ENCODE data around the gene KIAA1217. TPM values are rescaled to one million over a fixed set of nuclear protein-coding genes. Genes with fewer than 3 reads are reported as not detected.

Gene KIAA1217
- total RNA-seq, 4 donors from 2014 or later: 46.9 to 108 (median 61.5) TPM

DNA sequence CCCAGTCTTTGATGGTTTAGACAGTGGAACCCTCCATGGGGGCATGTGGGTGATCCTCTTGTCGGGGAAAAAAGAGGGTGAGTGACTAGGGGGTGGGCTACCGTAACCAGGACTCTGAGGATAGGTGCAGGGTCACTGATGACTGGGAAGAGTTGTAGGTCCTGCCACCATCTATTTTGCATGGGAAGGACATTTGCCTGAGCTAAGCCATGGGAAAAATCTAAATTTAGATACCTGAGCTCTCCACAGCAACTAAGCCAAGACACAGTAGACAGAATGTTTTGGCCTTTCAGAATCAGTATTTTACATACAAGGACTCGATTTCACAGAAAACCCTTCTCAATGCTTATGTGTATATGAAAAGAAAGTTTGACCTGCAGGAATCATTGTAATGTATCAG, 52.7 kb downstream of the KIAA1217 start:
- no peaks in the 10 kb centered on the region for H3K36me3 ChIP-seq
- no peaks in the 10 kb centered on the region for H3K4me1 ChIP-seq
- DNase-seq: no peak
- no peak overlapping the region for H3K4me3 ChIP-seq
- H3K9me3 ChIP-seq: no peaks in the 10 kb centered on the region
- no peaks in the 10 kb centered on the region for H3K27me3 ChIP-seq
- no peak overlapping the region for H3K27ac ChIP-seq
- TF ChIP-seq POLR2A (IDR thresholded peaks at IDR 0.05): no peak
- TF ChIP-seq, protein P1, sequence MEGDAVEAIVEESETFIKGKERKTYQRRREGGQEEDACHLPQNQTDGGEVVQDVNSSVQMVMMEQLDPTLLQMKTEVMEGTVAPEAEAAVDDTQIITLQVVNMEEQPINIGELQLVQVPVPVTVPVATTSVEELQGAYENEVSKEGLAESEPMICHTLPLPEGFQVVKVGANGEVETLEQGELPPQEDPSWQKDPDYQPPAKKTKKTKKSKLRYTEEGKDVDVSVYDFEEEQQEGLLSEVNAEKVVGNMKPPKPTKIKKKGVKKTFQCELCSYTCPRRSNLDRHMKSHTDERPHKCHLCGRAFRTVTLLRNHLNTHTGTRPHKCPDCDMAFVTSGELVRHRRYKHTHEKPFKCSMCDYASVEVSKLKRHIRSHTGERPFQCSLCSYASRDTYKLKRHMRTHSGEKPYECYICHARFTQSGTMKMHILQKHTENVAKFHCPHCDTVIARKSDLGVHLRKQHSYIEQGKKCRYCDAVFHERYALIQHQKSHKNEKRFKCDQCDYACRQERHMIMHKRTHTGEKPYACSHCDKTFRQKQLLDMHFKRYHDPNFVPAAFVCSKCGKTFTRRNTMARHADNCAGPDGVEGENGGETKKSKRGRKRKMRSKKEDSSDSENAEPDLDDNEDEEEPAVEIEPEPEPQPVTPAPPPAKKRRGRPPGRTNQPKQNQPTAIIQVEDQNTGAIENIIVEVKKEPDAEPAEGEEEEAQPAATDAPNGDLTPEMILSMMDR (IDR thresholded peaks at IDR 0.05): no peak

DNA sequence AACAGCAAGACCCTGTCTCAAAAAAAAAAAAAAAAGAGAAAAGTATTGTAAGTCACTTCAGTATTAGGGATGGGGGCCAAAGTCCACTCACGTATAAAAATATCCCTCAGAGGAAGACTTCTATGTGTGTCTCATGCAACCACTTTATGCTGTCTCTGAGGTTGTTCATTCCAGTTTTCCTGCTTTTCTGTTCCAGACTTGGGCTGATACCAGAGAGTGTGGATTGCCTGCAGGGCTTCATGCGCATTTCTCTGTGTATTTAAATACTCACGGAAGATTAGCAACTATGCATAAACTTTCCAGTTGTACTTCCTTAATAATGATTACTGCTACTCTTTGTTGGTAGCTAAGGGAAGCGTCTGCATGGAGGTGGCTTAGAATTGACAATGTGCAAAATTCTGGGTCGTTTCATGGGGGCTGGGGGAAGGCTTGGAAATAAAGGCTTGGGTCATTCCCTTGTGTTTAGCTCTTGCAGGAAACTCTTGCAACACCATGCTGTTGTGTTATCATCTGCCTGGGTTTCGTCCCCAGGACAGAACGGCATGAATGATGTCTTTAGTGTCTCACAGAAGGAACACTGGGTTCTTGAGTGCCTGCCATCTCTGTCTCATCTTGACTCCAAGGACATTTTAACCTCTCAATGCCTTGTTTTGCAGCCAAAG, 54.1 kb downstream of the KIAA1217 start:
- no peak for TF ChIP-seq POLR2A (IDR thresholded peaks at IDR 0.05)
- TF ChIP-seq, protein P1 (IDR thresholded peaks at IDR 0.05): no peak

DNA sequence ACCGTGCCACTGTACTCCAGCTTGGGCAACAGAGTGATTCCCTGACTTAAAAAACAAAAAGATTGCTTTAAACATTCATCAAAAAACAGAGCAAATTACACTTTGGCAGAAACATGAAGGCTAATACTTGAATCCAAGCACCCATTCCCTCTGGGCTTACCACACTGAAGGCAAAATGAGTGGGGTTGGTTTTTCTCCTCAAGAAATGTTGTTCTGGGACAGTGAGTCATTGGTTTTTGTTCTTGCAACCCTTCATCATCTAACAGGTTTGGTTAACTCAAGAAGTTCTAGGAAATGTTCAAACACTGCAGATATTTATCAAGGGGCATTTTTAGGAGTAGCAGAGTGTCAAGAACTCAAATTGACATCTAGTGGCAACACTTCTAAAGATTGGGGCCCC, 60.5 kb downstream of the KIAA1217 start:
- no peak overlapping the region for H3K4me3 ChIP-seq
- no peaks in the 10 kb centered on the region for H3K27me3 ChIP-seq
- DNase-seq: no peak
- no peak overlapping the region for H3K27ac ChIP-seq
- H3K9me3 ChIP-seq: no peaks in the 10 kb centered on the region
- H3K4me1 ChIP-seq: no peaks in the 10 kb centered on the region
- no peaks in the 10 kb centered on the region for H3K36me3 ChIP-seq
- TF ChIP-seq, protein P1 (IDR thresholded peaks at IDR 0.05): no peak
- TF ChIP-seq POLR2A (IDR thresholded peaks at IDR 0.05): no peak

More for the DNA sequence above, 54.1 kb downstream of the KIAA1217 start:
- no peaks in the 10 kb centered on the region for H3K27me3 ChIP-seq
- no peak overlapping the region for H3K4me3 ChIP-seq
- no peaks in the 10 kb centered on the region for H3K4me1 ChIP-seq
- H3K9me3 ChIP-seq: no peaks in the 10 kb centered on the region
- no peak overlapping the region for H3K27ac ChIP-seq
- no peak for DNase-seq
- H3K36me3 ChIP-seq: no peaks in the 10 kb centered on the region

DNA sequence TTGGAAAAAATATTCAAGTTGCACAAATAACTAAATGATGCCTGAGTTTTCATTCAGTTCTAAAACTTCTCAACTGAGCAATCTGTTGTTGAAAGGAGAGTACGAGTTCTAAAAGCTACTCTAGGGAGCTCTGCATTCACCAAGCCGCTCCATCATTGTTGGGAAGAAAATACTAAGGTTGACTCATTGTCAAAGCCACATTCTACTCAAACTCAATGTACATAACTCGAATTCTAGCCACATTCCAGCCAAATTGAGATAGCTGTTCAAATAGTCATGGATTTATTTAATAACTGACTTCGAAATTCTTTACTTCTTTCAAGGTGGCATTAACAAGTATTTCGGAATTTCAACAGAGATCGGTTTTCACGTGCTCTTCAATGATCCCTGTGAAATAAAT, 63.4 kb downstream of the KIAA1217 start:
- H3K9me3 ChIP-seq: no peaks in the 10 kb centered on the region
- H3K27me3 ChIP-seq: no peaks in the 10 kb centered on the region
- H3K4me3 ChIP-seq: no peak overlapping the region
- H3K36me3 ChIP-seq: no peaks in the 10 kb centered on the region
- DNase-seq: no peak
- H3K4me1 ChIP-seq: no peaks in the 10 kb centered on the region
- TF ChIP-seq POLR2A (IDR thresholded peaks at IDR 0.05): no peak
- TF ChIP-seq, protein P1 (IDR thresholded peaks at IDR 0.05): no peak
- no peak overlapping the region for H3K27ac ChIP-seq

DNA sequence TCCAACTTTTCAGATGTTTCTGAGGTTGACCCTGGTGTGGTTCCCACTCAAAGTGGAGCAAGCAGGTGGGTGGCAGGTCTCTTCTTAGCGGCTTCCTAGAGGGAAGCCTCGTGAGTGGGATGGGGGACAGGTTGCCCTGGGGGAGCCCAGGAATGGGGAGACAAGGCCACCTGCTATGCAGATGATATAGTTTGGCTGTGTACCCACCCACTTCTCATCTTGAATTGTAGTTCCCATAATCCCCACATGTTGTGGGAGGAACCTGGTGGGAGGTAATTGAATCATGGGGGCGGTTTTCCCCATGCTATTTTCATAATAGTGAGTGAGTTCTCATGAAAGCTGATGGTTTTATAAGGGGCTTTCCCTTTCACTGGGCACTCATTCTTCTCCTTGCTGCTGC, 68.3 kb downstream of the KIAA1217 start:
- no peak overlapping the region for H3K4me3 ChIP-seq
- DNase-seq: no peak
- TF ChIP-seq, protein P1 (IDR thresholded peaks at IDR 0.05): no peak
- TF ChIP-seq POLR2A (IDR thresholded peaks at IDR 0.05): no peak
- H3K27me3 ChIP-seq: no peaks in the 10 kb centered on the region
- no peaks in the 10 kb centered on the region for H3K4me1 ChIP-seq
- no peak overlapping the region for H3K27ac ChIP-seq
- H3K9me3 ChIP-seq: peaks cover 0 to 2% (median 0%) of the 10 kb centered on the region in 4 donors
- no peaks in the 10 kb centered on the region for H3K36me3 ChIP-seq
